ENCODE data around the gene FRMD6.
"Not testable (repeated sequence)": the region's sequence is repeated elsewhere in the genome, so short reads cannot be mapped to it uniquely, and the experiment has no call there.

Gene FRMD6

DNA sequence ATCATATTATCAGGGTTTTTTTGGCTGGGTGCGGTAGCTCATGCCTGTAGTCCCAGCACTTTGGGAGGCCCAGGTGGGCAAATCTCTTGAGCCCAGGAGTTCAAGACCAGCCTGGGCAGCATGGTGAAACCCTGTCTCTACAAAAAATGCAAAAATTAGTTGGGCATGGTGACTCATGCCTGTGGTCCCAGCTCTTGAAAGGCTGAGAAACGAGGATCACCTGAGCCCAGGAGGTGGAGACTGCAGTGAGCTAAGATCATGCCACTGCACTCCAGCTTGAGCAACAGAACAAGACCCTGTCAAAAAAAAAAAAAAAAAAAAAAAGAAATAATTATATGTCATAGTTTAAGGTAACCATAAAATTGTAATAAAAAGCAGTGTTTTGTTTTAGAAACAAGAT is 18.4 kb upstream of the FRMD6 start:
- not testable (repeated sequence) for DNase-seq

DNA sequence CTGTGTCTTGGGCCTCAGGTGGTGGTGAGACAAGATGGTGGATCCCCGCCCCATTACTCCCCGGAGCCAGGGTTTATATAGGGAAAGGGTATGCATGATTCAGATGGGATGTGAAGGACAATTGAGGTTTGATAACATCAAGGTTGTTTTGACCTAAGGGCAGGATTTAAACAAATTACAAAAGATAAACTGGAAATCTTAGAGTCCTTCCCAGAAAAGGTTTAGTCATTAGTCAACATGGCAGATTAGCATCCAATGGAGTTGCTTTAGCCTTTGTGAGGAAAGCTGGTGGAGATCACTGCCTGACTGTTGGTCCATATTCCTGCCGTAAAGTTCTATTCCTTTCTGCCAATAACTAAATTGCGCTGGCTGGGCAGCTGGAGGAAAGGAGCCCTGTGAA is 15.6 kb upstream of the FRMD6 start:
- no peak for DNase-seq

DNA sequence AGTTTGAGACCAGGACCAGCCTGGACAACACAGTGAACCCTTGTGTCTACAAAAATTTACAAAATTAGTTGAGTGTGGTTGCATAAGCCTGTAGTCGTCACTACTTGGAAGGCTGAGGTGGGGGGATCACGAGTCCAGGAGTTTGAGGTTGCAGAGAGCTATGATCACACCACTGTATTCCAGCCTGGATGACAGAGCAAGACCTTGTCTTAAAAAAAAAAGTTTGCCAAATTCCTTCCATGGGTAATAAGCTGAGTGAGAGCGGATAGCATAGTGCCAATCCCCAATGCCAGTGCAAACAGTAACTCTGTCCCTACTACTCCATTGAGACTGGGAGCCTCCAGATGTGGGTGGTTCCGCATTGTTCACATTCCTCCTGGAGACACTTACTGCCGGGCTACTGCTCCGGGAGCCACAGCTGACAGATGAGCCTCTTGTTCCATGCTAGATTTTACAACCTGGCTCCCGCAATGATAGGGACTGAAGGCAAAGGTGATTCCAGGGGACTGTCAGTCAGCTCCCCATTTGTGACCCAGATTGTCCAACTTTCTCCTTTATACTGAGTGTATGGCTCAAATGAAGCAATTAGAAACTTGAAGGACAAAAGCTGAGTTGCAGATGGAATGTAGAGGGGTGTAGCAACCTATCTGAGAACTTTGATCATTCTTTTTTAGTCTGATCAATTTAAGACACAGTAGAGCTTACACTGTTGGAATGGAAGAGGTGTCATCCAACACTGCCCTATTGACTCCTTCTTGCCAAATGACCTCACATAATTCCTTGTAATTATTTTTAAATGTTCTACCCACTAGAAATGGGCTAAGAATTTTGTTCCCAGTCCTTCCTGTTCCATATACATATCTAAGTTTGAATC is 13.4 kb upstream of the FRMD6 start:
- DNase-seq: no peak

DNA sequence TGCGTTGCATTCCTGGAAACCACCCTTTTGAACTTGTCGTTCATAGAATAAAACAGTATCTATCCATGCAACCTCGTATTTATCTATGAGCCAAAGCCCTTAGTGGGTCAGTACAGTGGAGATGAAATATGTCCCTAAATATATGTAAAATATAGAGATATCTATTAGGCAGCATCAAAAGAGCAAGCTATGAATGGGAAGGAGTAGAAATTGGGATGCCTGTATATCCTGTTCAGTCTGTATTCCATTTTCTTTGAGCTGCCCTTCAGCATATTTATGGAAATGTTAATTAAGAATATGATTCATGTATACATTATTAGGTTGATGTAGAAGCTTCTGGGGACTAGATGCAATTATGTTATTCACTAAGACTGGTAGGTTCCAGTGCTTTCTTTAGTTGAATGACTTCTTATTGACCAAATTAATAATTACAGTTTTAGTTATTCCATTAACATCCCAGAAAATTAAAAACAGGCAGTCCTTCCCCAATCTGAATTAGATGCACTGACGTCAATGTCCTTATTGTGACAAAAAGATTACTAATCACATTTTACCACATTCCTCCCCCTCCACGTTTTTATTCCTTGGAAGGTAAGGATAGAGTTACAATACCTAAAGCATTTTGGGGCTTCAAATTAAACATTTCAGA is 11.9 kb upstream of the FRMD6 start:
- no peak for DNase-seq

DNA sequence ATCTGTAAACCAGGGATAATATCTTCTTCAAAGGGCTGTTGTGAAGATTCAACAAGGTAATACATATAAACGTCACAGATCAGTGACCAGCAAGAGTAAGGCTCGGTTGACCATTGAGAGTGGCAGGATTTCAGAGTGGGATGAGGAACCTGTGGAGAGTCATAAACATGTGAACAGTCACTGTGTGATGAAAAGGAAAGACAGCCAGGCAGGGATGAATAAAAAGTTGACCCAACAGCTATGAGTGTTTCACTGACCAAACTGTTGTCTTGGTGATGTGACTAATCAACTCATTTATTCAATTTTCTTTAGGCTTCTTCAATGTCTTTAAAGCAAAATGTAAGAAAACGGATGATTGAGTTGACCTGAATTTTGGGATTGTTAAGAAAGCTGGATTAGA is 8.6 kb upstream of the FRMD6 start:
- DNase-seq: no peak

DNA sequence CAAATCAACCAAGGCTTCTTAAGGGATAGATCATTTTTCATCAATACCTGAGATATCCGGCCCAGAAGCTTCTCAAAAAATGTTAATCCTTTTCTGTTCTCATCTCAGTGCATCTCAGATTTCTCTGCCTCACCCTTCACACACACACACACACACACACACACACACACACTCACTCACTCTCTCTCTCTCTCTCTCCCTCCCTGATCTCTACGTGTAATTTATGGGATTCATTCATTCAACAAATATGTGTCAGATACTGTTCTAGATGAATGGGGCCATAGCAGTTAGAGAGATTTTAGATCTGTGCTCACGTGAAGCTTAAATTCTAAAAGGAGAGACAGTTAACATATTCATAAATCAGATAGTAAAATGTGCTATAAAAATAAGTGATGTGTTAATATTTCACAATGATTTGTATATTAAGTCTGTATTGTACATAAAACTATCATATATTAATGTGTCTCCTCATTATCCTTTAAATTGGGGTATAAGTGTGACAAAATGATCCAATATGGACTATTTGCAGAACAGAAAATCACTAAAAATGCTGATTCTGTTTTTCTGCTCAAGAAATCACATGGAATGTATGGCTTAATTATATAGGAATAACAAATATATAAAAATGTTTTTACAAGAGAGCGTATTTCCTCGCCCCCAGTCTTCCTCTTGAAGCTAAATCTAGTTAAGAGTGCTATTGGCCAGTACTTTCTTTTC is 7.3 kb upstream of the FRMD6 start:
- DNase-seq: no peak

DNA sequence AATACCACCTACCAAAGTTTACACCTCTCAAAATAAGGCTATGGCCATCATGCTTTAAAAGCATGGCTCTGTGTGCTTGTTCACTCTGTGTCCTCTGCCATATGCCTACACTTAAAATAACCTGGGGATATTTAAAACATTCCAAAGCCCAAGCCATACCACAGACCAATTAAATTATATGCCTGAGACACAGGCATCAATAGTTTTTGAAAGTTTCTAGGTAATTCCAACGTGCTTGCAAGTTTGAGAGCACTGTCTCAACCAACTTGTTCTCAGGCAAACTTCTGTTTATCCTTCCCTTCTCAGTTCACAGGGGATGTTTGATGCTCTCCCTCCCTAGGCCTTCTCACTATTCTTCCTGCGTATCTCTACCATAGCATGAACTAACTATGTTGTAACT is 3.4 kb upstream of the FRMD6 start:
- no peak for DNase-seq

DNA sequence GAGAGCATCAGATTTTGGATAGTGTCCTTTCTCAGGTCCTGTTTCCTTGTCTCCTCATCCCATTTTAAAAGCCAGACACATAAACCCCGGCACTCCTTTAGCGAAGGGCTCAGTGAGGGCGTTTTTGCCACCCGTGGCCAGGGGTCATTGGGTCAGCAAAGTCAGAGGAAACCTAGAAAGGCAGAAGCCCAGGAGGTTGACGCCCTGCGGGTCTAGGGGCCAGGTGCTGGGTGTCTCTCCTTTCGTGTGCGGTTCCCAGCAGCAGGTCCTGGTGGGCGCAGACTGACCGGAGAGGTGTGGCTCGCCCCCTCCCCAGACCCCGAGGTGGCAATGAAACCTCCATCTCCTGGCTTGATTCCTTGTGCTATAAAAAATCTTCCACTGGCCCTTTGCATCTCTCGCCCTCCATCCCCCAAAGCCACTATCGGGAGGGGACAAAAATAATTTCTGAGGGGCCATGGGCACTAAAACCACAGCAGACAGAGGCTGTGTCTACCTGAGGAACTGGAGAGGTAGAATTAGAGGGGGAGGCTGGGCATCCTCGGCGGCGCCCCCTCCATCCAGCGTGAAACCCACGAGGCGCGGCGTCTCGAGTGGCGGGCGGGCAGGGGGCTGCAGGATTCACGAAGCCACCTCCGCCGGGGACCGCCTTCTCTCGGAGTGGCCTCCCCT is 858 bp upstream of the FRMD6 start:
- no peak for DNase-seq

DNA sequence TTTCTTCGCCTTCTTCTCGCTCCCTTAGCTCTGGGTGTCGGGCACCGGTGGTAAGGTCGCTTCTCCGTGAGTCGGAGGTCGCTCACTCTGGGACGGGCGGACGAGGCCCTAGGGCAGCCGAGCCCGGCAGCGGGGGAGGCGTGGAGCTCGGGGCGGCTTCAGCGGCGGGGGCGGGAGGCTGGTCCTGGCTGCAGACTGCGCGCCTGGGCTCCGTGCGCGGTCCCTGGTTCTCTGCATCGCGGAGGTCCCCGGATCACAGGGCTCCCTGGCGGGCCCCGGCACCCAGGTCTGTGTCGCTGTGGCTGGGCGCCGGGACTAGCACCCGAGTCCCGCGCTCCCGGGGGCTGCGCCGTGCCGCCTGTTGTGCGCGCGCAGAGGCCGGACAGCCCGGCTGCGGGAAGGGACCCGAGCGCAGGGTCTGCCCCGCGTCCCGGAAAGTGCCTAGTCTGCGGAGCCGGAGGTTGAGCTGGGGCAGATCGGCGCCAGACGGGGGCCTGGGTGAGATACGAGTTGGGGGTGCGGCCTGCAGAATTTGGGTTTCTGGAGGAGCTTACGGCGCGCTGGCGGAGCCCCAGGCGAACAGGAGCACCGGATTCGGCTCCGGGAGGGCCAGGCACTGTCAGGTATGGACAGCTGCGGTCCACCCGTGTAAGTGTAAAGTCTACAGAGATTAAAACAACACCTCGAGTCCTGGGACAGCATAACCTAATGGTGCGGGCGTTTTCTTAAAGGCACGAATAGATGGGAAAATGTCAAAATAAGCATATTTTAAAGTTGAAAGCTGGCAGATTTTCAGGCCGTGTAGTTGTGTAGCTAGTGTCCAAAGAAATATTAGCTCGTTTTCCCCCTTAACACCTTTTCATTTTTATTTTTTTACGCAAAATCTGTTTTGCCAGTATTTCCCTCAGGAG is 713 bp downstream of the FRMD6 start:
- peak; percentile 36 for DNase-seq

DNA sequence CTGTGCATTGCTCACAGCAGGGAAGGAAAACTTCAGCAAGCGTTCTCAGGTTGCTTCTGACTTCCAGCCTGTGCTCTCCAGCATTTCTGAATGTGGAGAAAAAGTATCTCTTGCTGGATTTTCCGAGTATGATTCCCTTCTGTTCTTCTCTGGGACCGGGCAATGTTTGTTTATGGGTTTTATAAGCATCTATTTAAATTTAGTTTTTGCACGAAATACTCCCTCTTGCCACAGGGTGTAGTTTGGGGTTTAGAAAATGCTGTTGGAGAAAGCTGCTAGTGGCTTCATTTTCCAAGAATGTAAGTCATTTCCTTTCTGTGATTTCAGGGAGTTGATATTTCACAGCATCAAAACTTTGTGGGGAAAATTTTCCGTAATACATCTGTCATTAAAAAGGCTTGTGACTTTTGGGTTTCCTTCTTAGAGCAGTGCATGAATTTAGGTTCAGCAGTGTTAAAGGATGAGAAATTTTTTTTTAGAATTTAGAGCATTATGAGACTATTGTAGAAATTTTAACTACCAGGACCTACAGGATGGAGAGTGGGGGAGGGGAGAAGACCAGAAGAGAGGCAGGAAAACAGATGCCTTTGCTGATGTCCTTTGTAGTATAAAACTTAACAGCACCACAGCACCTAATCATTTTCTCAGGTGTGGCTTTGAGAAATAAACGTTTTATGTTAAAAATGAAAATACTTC is 1.5 kb downstream of the FRMD6 start:
- no peak for DNase-seq

DNA sequence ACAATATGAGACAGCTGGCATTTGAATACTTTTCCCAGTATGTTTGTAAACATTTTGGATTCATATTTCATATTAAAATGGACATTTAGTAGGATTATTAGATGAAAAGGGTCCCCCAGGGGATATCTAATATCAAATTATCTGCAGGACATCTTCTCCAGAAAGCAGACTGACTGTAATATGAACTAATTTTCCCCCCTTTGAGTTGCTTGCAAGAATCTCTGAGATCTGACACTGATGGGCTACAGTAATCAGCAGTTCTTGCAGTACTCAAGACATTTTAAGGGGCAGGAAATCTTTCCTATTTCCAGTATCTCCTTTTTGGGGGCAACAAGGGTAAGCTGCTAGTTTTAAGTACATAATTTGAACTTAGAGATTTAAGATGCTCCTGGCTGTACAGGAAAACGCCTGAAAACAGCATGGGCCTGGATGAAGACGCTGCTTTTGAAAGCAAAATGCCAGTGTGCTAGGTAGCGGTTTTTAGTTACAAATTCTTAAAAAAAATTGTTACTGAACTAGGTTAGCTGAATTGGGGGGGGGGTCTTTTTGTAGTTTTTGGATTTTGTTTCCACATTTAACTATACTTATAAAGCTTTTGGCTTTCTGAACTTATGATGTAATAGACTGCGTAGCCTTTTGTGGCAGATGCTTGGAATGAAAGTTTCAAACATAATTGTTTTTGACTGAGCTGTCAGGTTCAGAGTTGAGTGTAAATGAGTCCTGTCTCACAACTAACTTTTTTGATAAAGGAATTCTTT is 2.2 kb downstream of the FRMD6 start:
- no peak for DNase-seq

DNA sequence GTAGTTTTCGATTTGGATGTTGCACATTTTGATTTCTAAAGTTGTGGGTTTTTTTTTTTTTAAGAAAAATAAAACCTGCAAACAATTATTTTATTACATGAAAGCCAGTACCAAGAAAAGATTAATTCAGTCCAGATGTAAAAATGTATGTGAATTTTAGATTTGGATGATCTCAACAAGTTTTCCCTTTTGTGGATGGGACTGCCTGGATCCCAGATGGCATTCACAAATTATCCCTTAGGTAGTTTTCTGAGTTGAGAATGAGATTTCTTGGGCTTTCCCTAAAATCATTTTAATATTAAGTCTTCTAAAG is 2.8 kb downstream of the FRMD6 start:
- DNase-seq: no peak

DNA sequence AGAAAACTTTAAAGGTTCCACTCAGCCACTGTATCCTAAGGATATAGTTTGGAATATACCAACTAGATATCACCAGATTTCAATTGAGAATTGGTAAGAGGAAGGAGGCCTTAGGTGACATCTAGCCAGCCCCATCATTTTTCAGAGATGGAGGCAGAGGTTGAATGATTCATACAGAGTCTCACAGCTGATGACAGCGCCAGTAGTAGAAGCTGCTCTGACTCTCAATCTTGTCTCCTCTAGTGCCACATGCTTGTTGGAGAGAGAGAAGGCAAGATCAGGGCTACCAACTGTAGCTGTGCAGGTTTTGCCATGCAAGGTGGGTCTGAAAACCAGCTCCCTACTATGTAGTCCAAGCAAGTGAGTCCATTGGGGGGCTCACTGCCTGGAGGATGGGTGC is 6.1 kb downstream of the FRMD6 start:
- no peak for DNase-seq

DNA sequence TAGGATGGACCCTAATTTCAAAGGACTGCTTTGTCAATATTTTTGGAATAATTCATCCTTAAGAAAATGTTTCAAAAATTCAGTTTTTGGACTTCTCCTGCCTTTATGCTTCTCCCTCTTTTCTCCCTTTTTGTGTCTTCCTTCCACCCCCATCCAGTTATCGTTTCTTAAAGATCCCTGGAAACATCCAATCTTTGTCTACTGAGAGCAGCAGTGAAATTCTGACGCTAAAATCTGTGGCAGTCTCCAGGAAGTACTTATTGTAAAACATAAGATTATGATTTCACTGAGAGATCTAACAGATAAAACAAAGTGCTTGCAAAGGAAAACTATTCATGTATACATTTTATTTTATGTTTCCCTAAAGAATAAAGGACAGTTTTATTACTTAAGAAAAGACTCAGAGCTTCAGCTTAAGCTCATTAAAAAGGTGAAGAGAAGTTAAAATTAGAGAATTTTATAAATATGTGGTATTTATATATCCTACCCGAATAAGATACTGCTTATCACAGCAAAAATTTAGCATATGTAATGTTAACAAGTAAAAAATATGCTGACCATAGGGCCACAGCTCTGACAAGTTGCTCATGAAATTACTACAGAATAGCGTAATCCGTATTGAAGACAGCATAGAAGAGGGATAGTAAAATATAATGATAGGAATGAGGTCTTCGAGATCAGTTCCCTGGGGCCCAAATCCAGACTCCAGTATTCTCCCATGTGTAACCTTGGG is 6.9 kb downstream of the FRMD6 start:
- DNase-seq: no peak

DNA sequence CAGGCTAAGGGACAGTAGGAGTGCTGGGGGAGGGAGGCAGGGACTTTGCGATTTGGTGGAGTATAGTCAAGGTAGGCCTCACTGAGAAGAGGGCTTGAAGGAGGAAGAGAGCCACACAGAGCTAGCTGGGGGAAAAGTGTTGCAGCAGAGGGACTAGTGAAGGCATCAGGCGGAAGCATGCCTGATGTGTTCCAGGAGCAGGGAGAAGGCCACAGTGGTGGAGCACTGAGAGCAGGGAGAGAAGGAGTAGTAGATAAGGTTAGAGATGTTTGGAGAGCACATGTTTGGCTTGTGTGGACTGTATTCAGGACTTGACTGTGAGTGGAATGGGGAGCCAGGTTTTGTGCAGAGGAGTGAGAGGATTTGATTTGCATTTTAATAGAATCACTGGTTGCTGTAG is 9.0 kb downstream of the FRMD6 start:
- no peak for DNase-seq

DNA sequence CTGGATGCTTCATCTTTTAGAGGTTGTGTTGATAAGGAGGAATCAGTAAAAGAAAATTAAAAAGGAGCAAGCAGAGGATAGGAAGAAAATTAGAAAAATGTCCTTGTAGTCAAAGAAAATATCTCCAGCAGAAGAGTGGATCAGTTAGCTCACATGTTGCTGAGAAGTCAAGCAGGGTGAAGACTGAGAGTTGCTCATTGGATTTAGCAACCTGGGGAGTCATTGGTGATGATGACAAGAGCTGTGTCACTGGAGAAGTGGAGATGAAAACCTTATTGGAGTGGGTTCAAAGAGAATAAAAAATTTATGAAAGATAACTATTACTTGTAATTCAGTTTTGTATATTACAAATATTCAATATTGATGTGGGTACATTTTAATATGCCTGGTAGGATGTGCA is 9.8 kb downstream of the FRMD6 start:
- DNase-seq: no peak

DNA sequence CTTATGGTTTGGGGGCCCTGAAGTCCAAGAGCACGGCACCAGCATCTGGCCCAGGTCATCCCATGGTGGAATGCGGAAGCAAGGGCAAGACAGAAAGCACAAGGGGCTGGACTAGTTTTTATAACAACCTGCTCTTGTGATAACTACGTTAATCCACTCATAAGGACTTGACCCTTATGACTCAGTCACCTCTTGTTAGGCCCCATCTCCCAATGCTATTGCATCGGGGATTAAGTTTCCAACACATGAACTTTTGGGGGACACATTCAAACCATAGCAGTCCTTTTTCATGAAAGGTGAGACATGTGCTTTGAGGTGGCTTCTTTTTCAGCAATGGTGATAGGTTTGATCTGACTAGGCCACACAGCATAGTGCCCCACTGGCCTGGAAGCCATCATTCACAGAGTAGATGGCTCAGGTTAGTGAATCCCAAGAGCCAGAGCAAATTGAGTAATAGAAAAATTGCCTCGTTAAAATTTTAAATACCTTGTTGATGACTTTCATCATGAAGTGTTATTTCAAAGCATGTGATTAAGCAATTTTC is 12.1 kb downstream of the FRMD6 start:
- no peak for DNase-seq

DNA sequence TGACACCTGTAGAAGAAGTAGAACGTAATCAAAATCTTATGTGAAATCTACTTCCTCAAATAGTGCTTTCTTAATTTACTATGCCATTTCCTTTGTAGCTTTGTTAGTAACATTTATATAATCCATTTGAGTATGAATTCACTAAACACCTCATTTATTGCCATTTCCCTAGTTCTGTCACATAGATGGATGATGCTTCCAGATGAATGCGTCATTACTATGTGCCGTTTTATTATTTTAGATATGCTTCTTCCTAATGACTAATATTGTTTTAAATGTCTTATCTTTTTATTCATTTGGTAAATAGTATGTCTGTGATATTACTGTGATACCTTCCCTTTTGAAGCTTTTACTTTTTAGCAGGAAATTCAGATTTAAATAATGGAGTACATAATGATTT is 14.4 kb downstream of the FRMD6 start:
- DNase-seq: no peak

DNA sequence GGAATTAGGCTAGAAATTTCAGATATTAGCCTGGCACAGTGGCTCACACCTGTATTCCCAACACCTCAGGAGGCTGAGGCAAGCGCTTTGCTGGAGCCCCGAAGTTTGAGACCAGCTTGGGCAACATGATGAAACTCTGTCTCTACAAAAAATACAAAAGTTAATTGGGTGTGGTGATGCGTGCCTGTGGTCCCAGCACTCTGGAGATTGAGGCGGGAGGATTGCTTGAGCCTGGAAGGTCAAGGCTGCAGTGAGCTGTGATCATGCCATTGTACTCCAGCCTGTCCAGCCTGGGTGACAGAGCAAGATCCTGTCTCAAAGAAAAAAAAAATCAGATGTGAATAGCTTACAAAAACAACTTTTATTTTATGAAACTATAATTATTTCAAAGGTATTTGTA is 15.1 kb downstream of the FRMD6 start:
- no peak for DNase-seq

DNA sequence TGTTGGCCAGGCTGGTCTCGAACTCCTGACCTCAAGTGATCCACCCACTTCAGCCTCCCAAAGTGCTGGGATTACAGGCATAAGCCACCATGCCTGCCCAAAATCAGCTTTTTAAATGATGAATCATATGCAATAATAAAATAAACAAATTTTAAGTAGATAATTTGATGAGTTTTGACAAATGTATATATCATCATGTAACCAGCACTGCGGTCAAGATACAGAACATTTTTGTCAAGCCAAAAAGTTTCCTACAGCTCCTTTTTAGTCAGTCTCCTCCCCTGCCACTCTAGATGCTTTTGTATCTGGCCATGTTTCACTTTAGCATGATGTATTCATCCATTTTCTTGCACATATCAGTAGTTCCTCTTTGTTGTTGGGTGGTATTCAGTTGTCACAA is 17.2 kb downstream of the FRMD6 start:
- no peak for DNase-seq

All from stimulated activated CD4-positive, alpha-beta T cell treated with anti-CD3 and anti-CD28 coated beads, Interleukin-4, amount 100 ng/mL, for 1 hour (primary cell).